Prostate gland (tissue), 2 donors: ENCODE data around the gene HSPA4L.

Experiments used
- POLR2A ChIP-seq: fragments of 450-650 bp; IDR thresholded peaks from one replicate; pipeline ENCODE4 v1.6.1; 2016; ENCODE audit warnings: antibody characterized with exemption, mild to moderate bottlenecking
- POLR2AphosphoS5 ChIP-seq: sonication (generic); formaldehyde crosslinking; IDR thresholded peaks from one replicate; pipeline ENCODE4 v1.6.1; 2017; ENCODE audit warnings: antibody characterized with exemption
- TF ChIP-seq, protein P1 (sequence below), 4 experiments: fragments of 200-600 bp in 2 of 4; fragments of 450-650 bp in 2 of 4; sonication (generic) in 2 of 4; IDR thresholded peaks; 1 replicate in 3 of 4; 2 replicates in 1 of 4; pipeline ENCODE4 v1.5.1; 2016 to 2019; ENCODE audit warnings: antibody characterized with exemption in 4 of 4, mild to moderate bottlenecking in 2 of 4, moderate library complexity in 2 of 4

DNA sequence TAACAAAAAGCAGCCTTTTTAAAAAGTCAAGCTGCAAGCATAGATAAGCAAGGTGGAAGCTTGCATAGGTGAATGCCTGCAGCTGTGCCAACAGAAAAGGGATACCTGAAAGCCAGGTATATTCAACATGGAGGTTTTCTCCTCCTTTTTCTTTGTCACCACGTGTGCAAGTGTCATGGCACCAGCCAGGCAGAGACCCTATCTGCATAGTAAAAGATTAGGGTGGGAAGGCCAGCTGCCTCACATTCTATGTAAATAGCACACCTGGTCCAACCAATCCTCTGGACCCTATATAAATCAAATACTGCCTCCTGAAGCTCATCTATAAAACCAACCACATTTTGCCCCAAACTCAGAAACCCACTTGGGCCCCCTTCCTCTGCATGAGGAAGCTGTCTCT lies 70.5 kb downstream of the HSPA4L start:
- TF ChIP-seq, protein P1, sequence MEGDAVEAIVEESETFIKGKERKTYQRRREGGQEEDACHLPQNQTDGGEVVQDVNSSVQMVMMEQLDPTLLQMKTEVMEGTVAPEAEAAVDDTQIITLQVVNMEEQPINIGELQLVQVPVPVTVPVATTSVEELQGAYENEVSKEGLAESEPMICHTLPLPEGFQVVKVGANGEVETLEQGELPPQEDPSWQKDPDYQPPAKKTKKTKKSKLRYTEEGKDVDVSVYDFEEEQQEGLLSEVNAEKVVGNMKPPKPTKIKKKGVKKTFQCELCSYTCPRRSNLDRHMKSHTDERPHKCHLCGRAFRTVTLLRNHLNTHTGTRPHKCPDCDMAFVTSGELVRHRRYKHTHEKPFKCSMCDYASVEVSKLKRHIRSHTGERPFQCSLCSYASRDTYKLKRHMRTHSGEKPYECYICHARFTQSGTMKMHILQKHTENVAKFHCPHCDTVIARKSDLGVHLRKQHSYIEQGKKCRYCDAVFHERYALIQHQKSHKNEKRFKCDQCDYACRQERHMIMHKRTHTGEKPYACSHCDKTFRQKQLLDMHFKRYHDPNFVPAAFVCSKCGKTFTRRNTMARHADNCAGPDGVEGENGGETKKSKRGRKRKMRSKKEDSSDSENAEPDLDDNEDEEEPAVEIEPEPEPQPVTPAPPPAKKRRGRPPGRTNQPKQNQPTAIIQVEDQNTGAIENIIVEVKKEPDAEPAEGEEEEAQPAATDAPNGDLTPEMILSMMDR (IDR thresholded peaks at IDR 0.05) = no peak
- TF ChIP-seq POLR2A = no peak
- TF ChIP-seq POLR2AphosphoS5 = no peak
